NCI-H524 (cell line): Measurements from ENCODE around the gene FER.
"Not testable (repeated sequence)": the region's sequence is repeated elsewhere in the genome, so short reads cannot be mapped to it uniquely, and the experiment has no call there.

Experiments
- DNase-seq, 2 experiments: peaks; one replicate each; lab custom pipeline; 2025; lab: John Stamatoyannopoulos, UW

FER gene

GRCh38 chr5:109035436-109035835 is 287.7 kb downstream of the FER start:
- DNase-seq = no peak

GRCh38 chr5:109038209-109038840 is 290.6 kb downstream of the FER start:
- no peak for DNase-seq

- no peak for DNase-seq
Measured at GRCh38 chr5:109041317-109041716, 293.6 kb downstream of the FER start.

- DNase-seq = no peak
Measured at GRCh38 chr5:109045710-109046109, 298.0 kb downstream of the FER start.

GRCh38 chr5:109049565-109049964 is 301.9 kb downstream of the FER start:
- no peak for DNase-seq

- DNase-seq = not testable (repeated sequence)
Measured at GRCh38 chr5:109050321-109050720, 302.6 kb downstream of the FER start.

- not testable (repeated sequence) for DNase-seq
Measured at GRCh38 chr5:109052216-109052615, 304.5 kb downstream of the FER start.

GRCh38 chr5:109053995-109054417 is 306.3 kb downstream of the FER start:
- DNase-seq = no peak

- DNase-seq = no peak
Measured at GRCh38 chr5:109060378-109061025, 312.8 kb downstream of the FER start.

- no peak for DNase-seq
Measured at GRCh38 chr5:109062664-109063063, 315.0 kb downstream of the FER start.

GRCh38 chr5:109063223-109063622 is 315.5 kb downstream of the FER start:
- no peak for DNase-seq

- DNase-seq = no peak
Measured at GRCh38 chr5:109076741-109077140, 329.0 kb downstream of the FER start.

- no peak for DNase-seq
Measured at GRCh38 chr5:109078448-109078847, 330.8 kb downstream of the FER start.

GRCh38 chr5:109080481-109080880 is 332.8 kb downstream of the FER start:
- DNase-seq = no peak

- DNase-seq = no peak
Measured at GRCh38 chr5:109080896-109081295, 333.2 kb downstream of the FER start.

- DNase-seq = no peak
Measured at GRCh38 chr5:109083937-109084336, 336.2 kb downstream of the FER start.

GRCh38 chr5:109089191-109089590 is 341.5 kb downstream of the FER start:
- no peak for DNase-seq

- no peak for DNase-seq
Measured at GRCh38 chr5:109099081-109099480, 351.4 kb downstream of the FER start.

- no peak for DNase-seq
Measured at GRCh38 chr5:109100971-109101370, 353.3 kb downstream of the FER start.

- DNase-seq = no peak
Measured at GRCh38 chr5:109102096-109102690, 354.5 kb downstream of the FER start.

GRCh38 chr5:109105631-109106267 is 358.1 kb downstream of the FER start:
- peak; percentile 58 to 79 for DNase-seq

GRCh38 chr5:109111680-109112079 is 364.0 kb downstream of the FER start:
- no peak for DNase-seq

- no peak for DNase-seq
Measured at GRCh38 chr5:109113608-109114007, 365.9 kb downstream of the FER start.
